ENCODE data around the gene ITSN1. TPM values are rescaled to one million over a fixed set of nuclear protein-coding genes. Genes with fewer than 3 reads are reported as not detected.

ITSN1 gene
- total RNA-seq, 1 donor from 2014 or later, result 77.5 TPM

GRCh38 chr21:33878824-33879223 is 236.5 kb downstream of the ITSN1 start:
- no peak for DNase-seq (ENCODE audit: low spot score in 2 of 2, unreplicated experiment in 2 of 2)
- Mint-ChIP-seq H3K9me3 (no peaks in the 10 kb centered on the region), H3K27me3 (ENCODE audit: low read depth) (no peaks in the 10 kb centered on the region), H3K27ac (no peak overlapping the region), H3K4me1 (no peaks in the 10 kb centered on the region), H3K4me3 (no peak overlapping the region), H3K36me3 (no peaks in the 10 kb centered on the region)
- TF ChIP-seq CTCF (IDR thresholded peaks at IDR 0.05; ENCODE audit: unreplicated experiment), result no peak

GRCh38 chr21:33880626-33881025 is 238.3 kb downstream of the ITSN1 start:
- Mint-ChIP-seq H3K27me3 (ENCODE audit: low read depth) (no peaks in the 10 kb centered on the region), H3K36me3 (no peaks in the 10 kb centered on the region), H3K9me3 (no peaks in the 10 kb centered on the region), H3K27ac (no peak overlapping the region), H3K4me3 (no peak overlapping the region), H3K4me1 (peaks cover 12% of the 10 kb centered on the region)
- TF ChIP-seq CTCF (IDR thresholded peaks at IDR 0.05; ENCODE audit: unreplicated experiment), result no peak
- DNase-seq (ENCODE audit: low spot score in 2 of 2, unreplicated experiment in 2 of 2), result no peak

GRCh38 chr21:33881689-33882440 is 239.6 kb downstream of the ITSN1 start:
- no peaks in the 10 kb centered on the region for H3K36me3 Mint-ChIP-seq
- H3K27me3 Mint-ChIP-seq (ENCODE audit: low read depth), result no peaks in the 10 kb centered on the region
- H3K9me3 Mint-ChIP-seq, result no peaks in the 10 kb centered on the region
- no peak for TF ChIP-seq CTCF (IDR thresholded peaks at IDR 0.05; ENCODE audit: unreplicated experiment)
- DNase-seq (ENCODE audit: low spot score in 2 of 2, unreplicated experiment in 2 of 2), result no peak
- H3K4me3 Mint-ChIP-seq, result no peak overlapping the region
- no peak overlapping the region for H3K27ac Mint-ChIP-seq
- peaks cover 12% of the 10 kb centered on the region for H3K4me1 Mint-ChIP-seq

- DNase-seq (ENCODE audit: low spot score in 2 of 2, unreplicated experiment in 2 of 2), result no peak
- Mint-ChIP-seq H3K27me3 (ENCODE audit: low read depth) (no peaks in the 10 kb centered on the region), H3K4me1 (peaks cover 12% of the 10 kb centered on the region), H3K27ac (no peak overlapping the region), H3K36me3 (no peaks in the 10 kb centered on the region), H3K4me3 (no peak overlapping the region), H3K9me3 (no peaks in the 10 kb centered on the region)
- no peak for TF ChIP-seq CTCF (IDR thresholded peaks at IDR 0.05; ENCODE audit: unreplicated experiment)
Measured at GRCh38 chr21:33883118-33883517, 240.8 kb downstream of the ITSN1 start.

- no peak for TF ChIP-seq CTCF (IDR thresholded peaks at IDR 0.05; ENCODE audit: unreplicated experiment)
- Mint-ChIP-seq H3K36me3 (no peaks in the 10 kb centered on the region), H3K27ac (peak overlapping the region; percentile 54), H3K9me3 (no peaks in the 10 kb centered on the region), H3K4me3 (no peak overlapping the region), H3K4me1 (peaks cover 12% of the 10 kb centered on the region), H3K27me3 (ENCODE audit: low read depth) (no peaks in the 10 kb centered on the region)
- DNase-seq (ENCODE audit: low spot score in 2 of 2, unreplicated experiment in 2 of 2), result no peak
Measured at GRCh38 chr21:33884376-33885171, 242.3 kb downstream of the ITSN1 start.
